HFF-Myc (cell line): ENCODE measurements around the gene KLHL29.

Experiments
- DNase-seq: peaks from one replicate; pipeline ENCODE4 v3.0.0-alpha.2; 2011; ENCODE audit warnings: low read depth; ENCODE audit errors: extremely low read depth
- H3K4me3 ChIP-seq: replicated peaks from 2 replicates; pipeline ENCODE4 v1.5.1; 2011; ENCODE audit warnings: low read depth, mild to moderate bottlenecking, control low read depth, low read length
- CTCF ChIP-seq: IDR thresholded peaks from 2 replicates; pipeline ENCODE4 v1.5.1; 2012; ENCODE audit warnings: mild to moderate bottlenecking, low read depth, low read length, control low read depth; ENCODE audit errors: missing control alignments

The KLHL29 gene

DNA sequence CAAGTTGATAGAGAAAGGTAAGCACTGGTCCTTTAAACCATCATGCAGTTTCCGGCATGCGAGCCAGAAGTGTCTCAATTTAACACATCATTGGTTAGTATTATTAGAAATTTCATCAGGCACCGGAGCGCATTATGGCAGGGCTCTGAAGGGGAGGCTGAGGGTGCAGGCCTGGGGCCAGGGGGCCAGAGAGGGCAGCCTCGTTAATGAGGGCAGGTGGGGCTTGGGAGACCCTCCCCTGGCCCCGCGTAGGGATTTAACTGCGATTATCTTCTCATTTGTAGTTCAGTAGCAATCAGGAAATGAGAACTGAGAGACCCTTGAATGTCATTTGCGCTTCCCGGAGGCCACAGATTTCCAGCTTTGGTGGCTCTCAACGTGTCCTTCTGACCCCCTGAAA, 246.4 kb downstream of the KLHL29 start:
- DNase-seq, result no peak
- no peak overlapping the region for H3K4me3 ChIP-seq
- no peak for TF ChIP-seq CTCF

DNA sequence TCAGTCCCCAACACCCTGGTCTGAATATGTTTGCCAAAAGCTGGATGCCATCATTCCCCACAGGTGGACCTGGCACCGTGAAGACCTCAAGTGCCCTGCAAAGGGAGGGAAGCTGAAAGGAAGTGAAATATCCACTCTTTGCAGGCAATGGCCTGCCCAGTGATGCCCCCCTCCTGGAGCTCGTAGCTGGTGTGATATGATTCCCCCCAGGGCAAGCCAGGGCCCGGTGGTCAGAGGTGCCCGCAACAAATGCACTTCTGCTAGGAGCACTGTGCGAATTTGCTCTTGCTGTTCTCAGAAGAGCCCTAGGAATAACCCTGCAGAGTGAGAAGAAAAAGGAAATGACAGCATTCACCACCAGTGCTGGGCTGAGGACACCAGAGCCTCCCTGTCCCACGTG, 247.4 kb downstream of the KLHL29 start:
- no peak for TF ChIP-seq CTCF
- no peak for DNase-seq
- no peak overlapping the region for H3K4me3 ChIP-seq

GRCh38 chr2:23632831-23633395, 247.9 kb downstream of the KLHL29 start:
- no peak for DNase-seq

DNA sequence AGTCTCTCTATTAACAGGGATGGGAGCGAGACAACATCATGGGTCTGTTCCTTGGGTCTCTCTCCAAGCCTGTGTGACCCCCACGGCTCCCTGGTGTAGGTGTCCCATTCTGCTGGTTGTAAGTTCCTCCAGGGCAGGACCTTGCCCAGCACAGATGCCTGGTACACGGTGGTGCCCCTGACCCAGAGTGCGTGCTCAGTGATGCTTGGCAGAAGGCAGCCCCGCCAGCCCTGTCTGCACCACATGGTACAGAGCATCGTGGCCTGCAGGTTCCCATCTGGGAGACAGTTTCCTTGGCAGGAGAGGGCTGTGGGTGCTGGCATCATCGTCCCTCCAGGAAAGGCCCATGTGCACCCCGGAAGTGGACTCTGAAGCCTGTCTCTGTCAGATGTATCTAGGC, 249.0 kb downstream of the KLHL29 start:
- no peak for DNase-seq
- no peak for TF ChIP-seq CTCF
- no peak overlapping the region for H3K4me3 ChIP-seq

More at GRCh38 chr2:23632831-23633395, 247.9 kb downstream of the KLHL29 start:
- no peak for TF ChIP-seq CTCF
- H3K4me3 ChIP-seq, result no peak overlapping the region

DNA sequence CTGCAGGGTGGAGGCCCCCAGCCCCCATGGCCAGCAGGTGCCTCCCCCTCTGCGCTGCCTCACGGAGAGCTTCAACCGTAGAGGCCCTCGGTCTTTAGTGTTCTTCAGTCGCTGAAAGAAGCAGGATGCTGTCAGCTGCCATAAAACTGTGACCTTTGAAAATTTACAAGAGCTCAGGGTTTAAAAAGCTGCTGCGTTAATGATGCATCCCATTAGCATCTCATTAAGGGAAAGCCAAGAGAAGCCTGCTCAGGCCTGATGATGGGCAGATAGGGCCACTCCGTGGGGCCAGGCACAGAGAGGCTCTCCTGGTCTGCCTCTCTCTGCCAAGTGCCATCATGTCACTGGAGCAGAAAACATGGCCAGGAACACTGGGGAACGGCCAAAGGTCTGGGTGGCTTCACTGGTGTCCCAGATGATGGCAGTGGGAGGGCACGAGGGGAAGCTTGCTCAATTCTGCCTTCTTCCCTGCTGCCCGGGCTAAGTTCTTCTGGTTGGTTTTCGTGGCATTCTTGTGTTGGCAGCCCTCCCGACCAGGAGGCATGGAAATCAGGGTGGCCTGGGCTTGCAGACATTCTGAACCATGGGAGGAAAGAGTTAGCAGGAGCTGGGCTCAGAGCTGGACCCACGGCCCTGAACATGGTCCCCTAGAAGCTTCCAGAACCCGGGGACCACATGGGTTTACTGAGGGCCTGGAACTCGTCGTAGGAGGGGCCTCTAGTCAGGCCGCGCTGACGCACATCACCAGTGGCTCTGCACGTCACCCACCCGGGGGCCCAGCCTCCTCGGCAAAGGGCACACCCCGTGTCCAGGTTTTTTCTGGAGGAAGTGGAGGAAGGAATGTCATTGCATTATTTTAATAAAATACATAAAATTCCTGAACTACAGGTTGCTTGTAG, 250.7 kb downstream of the KLHL29 start:
- TF ChIP-seq CTCF, result no peak
- DNase-seq, result no peak
- H3K4me3 ChIP-seq, result no peak overlapping the region

- no peak overlapping the region for H3K4me3 ChIP-seq
- no peak for DNase-seq
- peak; percentile 31 for TF ChIP-seq CTCF
Observed at GRCh38 chr2:23636426-23636825, 251.4 kb downstream of the KLHL29 start.
